ENCODE results near the gene MYO10. TPM values are rescaled to one million over a fixed set of nuclear protein-coding genes. Genes with fewer than 3 reads are reported as not detected.
"Not testable (repeated sequence)": the region's sequence is repeated elsewhere in the genome, so short reads cannot be mapped to it uniquely, and the experiment has no call there.

Gene MYO10
- total RNA-seq, 1 donor from 2014 or later: 20.0 TPM

DNA sequence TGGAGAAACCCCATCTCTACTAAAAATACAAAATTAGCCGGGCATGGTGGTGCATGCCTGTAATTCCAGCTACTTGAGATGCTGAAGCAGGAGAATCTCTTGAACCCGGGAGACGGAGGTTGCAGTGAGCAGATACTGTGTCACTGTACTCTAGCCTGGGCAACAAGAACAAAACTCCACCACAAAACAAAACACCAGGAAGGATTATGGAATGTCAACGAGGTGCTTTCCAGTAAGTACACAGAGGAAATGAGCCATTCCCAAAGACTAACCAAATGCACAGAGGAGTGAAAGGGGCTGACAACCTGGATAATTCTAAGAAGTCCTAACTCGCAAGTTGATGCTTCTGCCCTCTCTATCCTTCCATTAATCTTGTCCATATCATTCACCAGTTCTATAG lies 193.2 kb downstream of the MYO10 start:
- Histone ChIP-seq H3K4me1 (no peaks in the 10 kb centered on the region), H3K36me3 (no peaks in the 10 kb centered on the region), H3K27me3 (no peaks in the 10 kb centered on the region), H3K4me3 (no peak overlapping the region), H3K9me3 (no peaks in the 10 kb centered on the region), H3K27ac (no peak overlapping the region)
- no peak for DNase-seq (ENCODE audit: low spot score in 2 of 2)
- TF ChIP-seq, protein P1, sequence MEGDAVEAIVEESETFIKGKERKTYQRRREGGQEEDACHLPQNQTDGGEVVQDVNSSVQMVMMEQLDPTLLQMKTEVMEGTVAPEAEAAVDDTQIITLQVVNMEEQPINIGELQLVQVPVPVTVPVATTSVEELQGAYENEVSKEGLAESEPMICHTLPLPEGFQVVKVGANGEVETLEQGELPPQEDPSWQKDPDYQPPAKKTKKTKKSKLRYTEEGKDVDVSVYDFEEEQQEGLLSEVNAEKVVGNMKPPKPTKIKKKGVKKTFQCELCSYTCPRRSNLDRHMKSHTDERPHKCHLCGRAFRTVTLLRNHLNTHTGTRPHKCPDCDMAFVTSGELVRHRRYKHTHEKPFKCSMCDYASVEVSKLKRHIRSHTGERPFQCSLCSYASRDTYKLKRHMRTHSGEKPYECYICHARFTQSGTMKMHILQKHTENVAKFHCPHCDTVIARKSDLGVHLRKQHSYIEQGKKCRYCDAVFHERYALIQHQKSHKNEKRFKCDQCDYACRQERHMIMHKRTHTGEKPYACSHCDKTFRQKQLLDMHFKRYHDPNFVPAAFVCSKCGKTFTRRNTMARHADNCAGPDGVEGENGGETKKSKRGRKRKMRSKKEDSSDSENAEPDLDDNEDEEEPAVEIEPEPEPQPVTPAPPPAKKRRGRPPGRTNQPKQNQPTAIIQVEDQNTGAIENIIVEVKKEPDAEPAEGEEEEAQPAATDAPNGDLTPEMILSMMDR (IDR thresholded peaks at IDR 0.05): no peak
- intact Hi-C loops (cut with DNase I): no loop called here

DNA sequence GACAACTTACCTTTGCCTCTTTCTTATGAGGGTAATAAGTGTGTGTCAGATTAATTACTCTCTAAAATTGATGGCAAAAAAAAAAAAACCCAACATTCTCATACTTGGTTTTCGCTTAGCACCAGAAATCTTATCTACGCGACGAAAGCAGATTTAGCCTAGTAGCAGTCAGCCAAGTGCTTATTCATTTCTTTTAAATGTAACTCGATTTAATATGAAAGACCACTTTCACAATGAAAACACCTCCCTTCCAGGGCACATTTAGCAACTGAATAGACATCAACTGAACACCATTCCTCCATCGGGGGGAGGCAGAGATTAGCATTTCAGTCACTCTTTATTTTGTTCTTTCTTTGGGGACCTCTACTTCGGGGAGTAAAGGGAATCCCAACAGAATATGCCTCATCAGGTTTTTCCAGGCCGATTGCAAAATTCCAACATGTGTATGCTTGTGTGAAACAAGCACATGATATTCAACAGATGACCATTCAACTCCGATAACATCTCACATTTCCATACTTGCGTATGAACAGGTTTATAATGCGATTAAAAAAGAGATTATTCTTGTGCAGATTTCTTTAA lies 195.2 kb downstream of the MYO10 start:
- no peak for DNase-seq (ENCODE audit: low spot score in 2 of 2)
- Histone ChIP-seq H3K27me3 (no peaks in the 10 kb centered on the region), H3K4me3 (peak overlapping the region in 1 of 2 donors; percentile 12), H3K4me1 (no peaks in the 10 kb centered on the region), H3K27ac (no peak overlapping the region), H3K36me3 (no peaks in the 10 kb centered on the region), H3K9me3 (no peaks in the 10 kb centered on the region)
- intact Hi-C loops (cut with DNase I): no loop called here
- TF ChIP-seq, protein P1 (IDR thresholded peaks at IDR 0.05): no peak

DNA sequence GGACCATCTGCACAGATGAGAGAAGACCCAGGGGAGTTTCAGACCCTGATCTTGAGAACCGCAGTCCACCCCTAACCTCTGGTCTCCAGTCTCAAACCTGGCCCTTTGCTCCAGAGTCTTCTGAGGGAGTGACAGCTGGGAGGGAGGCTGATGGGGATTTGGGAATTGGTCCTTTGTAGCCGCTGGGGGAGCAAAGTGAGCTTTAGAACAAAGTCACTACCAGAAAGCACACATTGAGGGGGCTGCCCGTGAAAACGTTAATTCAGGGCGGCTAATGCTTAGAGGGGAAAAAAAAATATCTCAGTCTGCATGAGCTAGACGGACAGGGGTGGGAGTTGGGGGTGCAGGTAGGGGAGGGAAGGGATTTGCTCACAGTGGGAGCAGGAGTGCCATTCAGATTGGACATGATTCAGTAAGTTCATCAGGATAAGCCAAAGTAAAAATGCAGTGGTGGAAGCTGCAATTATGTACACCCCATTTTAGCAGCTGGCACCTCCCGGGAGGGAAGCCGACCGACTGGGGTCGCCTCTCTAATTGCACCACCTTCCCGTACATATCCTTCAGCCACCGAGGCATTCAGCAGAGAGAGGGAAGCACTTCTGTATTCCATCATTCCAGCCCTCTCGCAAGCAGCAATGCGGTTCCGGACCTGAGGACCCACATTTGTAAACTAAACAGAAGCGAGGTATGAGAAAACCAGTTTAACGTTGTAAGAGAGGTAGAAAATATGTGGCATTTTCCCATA lies 195.8 kb downstream of the MYO10 start:
- TF ChIP-seq, protein P1 (IDR thresholded peaks at IDR 0.05): no peak

DNA sequence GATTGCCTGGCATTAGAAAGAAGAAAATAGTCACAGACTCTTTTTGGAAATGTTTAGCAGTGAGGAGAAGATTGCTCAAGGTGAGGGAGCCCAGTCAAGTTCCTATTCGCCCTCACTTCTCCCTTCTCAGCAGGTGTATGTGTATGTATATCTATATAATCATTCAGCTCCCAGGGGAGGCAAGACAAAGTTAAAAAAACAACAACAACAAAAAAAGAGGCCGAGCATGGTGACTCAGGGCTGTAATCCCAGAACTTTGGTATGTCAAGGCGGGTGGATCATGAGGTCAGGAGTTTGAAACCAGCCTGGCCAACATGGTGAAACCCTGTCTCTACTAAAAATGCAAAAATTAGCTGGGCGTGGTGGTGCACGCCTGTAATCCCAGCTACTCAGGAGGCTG lies 197.7 kb downstream of the MYO10 start:
- H3K9me3 ChIP-seq; H3K4me3 ChIP-seq; DNase-seq (ENCODE audit: low spot score in 2 of 2); H3K27me3 ChIP-seq; H3K27ac ChIP-seq; H3K36me3 ChIP-seq; intact Hi-C loops (cut with DNase I); H3K4me1 ChIP-seq: not testable (repeated sequence)

More for the DNA sequence above, 195.8 kb downstream of the MYO10 start:
- no peaks in the 10 kb centered on the region for H3K36me3 ChIP-seq
- no peak for DNase-seq (ENCODE audit: low spot score in 2 of 2)
- no peaks in the 10 kb centered on the region for H3K9me3 ChIP-seq
- H3K4me1 ChIP-seq: no peaks in the 10 kb centered on the region
- no peak overlapping the region for H3K27ac ChIP-seq
- H3K27me3 ChIP-seq: no peaks in the 10 kb centered on the region
- peak overlapping the region in 1 of 2 donors; percentile 12 for H3K4me3 ChIP-seq
- intact Hi-C loops (cut with DNase I): no loop called here

DNA sequence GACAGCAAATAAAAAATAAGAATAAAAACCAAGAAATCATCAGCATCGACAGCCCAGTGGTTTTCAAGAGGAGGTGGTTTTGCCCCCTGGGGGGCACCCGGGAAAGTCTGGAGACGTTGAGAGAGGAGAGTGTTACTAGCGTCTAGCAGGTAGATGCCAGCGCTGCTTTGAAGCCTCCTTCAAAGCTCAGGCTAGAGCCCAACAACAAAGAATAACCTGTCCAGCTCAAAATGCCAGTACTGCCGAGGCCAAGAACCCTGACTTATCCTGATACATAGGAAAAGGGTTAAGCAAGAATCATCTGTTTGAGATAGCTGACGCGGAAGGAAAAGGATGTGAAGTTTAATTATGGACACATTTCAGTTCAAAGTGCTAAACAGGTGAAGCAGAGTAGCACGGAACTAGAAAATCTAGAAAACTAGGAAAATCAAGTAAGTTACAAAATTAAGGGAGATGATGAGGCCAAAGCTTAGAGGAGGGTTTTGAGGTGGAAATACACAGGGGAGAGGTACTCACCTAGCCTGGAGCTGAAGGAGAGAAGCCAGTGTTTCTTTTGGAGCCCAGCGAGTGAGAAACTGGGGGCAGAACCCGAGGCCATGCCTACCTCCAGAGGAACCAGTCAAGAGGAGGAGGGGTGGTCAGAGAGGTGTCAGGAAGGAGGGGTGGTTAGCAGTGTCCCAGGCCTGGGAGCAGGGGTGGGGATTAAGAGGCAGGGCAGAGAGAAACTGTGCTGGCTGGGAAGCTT lies 198.3 kb downstream of the MYO10 start:
- TF ChIP-seq, protein P1 (IDR thresholded peaks at IDR 0.05): no peak
- no peaks in the 10 kb centered on the region for H3K36me3 ChIP-seq
- no peaks in the 10 kb centered on the region for H3K4me1 ChIP-seq
- no peaks in the 10 kb centered on the region for H3K9me3 ChIP-seq
- no peak for DNase-seq (ENCODE audit: low spot score in 2 of 2)
- intact Hi-C loops (cut with DNase I): no loop called here
- H3K27me3 ChIP-seq: no peaks in the 10 kb centered on the region
- H3K4me3 ChIP-seq: no peak overlapping the region
- no peak overlapping the region for H3K27ac ChIP-seq

DNA sequence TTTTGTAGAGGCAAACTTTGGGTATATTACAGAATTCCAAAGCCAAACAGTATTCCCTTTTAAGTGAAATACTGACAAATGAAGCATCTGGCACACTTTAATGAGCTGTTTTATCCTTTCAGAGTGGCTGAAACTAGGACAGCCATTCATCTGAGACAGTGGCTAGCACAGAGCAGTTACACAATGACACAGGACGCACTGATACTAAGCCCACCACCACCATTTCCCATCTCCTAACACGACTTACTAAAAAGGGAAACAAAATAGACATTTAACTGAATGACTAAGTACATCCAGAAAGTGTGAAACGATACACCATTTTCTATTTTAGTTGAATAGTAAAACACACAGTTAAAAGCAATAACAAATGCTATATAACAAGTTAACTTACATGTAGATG lies 198.9 kb downstream of the MYO10 start:
- H3K4me3 ChIP-seq: no peak overlapping the region
- no peaks in the 10 kb centered on the region for H3K36me3 ChIP-seq
- no peak for DNase-seq (ENCODE audit: low spot score in 2 of 2)
- TF ChIP-seq, protein P1 (IDR thresholded peaks at IDR 0.05): no peak
- H3K27me3 ChIP-seq: no peaks in the 10 kb centered on the region
- intact Hi-C loops (cut with DNase I): no loop called here
- H3K27ac ChIP-seq: no peak overlapping the region
- H3K4me1 ChIP-seq: no peaks in the 10 kb centered on the region
- H3K9me3 ChIP-seq: no peaks in the 10 kb centered on the region
